Activated naive CD8-positive, alpha-beta T cell treated with anti-CD3 and anti-CD28 coated beads, Interleukin-2, amount 10 ng/mL, durations not matched to agents 7 days and 5 days (primary cell): ENCODE results near the gene CREB5. TPM values are rescaled to one million over a fixed set of nuclear protein-coding genes. Genes with fewer than 3 reads are reported as not detected.
A peak's percentile ranks its signal among the peaks of the same experiment; 100 is the strongest.

Experiments
- ATAC-seq: fragments of 150-1000 bp; cut with Tn5 transposase; one replicate; pipeline ENCODE4 v1.10.0; 2021; ENCODE audit warnings: low read depth, moderate library complexity
- POLR2A ChIA-PET: fragments of 350-600 bp; sonication (Branson Sonifier 250); formaldehyde crosslinking; loops from one replicate; lab custom pipeline; 2021; ENCODE audit warnings: antibody characterized with exemption; lab: Charles Lee
- DNase-seq: peaks from one replicate; pipeline ENCODE4 v3.0.0; 2021
- H3K27ac Mint-ChIP-seq: one replicate; pipeline ENCODE4 v1.8.0; 2022; ENCODE audit warnings: mild to moderate bottlenecking, mixed read lengths
- H3K27me3 Mint-ChIP-seq: one replicate; pipeline ENCODE4 v1.8.0; 2022; ENCODE audit warnings: mild to moderate bottlenecking, moderate library complexity, mixed read lengths
- H3K36me3 Mint-ChIP-seq: one replicate; pipeline ENCODE4 v1.8.0; 2021; ENCODE audit warnings: mild to moderate bottlenecking, mixed read lengths
- H3K4me1 Mint-ChIP-seq: one replicate; pipeline ENCODE4 v1.8.0; 2021; ENCODE audit warnings: mixed read lengths
- H3K4me3 Mint-ChIP-seq: one replicate; pipeline ENCODE4 v1.8.0; 2022; ENCODE audit warnings: mild to moderate bottlenecking, moderate library complexity, mixed read lengths
- H3K9me3 Mint-ChIP-seq: one replicate; pipeline ENCODE4 v1.8.0; 2021; ENCODE audit warnings: mixed read lengths
- total RNA-seq, 2 experiments: library from RNA; stranded (reverse); gene quantifications; one replicate each; pipeline ENCODE4 v1.2.3, GENCODE V29; 2021

CREB5 gene
- total RNA-seq, 2 experiments from 2014 or later: not detected

DNA sequence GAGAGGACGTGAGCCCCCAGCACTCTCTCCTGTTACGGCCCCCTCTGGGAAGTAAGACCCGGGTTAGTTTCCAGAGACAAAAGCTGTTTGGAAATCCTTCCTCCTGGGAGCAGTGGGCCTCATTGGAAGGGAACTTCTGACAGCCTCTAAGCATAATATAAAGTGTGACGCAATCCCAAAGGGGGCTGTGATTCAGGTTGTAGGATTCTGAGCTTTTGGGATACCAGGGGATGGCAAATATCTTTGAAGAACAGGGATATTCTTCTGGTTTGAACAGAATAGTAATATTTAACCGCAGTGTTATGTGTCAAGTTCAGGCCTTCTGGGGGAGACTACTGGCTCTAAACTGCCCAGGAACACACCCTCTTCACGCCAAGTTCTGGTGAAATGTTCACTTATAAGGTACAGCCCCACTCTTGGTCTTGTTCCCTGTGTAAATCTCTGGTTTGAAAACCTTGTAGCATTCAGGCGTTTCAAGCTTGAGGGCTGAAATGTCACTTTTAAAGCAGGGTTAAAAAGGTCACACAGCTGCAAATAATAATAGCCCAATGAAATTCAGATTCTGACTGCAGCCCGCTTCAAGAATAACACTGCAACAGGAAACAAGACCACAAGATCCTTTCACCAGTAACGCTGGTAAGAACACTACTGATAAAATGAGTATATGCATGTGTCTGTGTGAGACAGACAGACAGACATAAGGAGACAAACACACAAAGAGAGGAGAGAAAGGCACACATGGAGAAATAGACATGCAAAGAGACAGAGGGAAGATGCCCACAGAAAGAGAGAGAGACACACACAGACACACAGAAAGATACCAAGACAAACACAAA is 69.0 kb downstream of the CREB5 start:
- DNase-seq: no peak
- peaks cover 13% of the 10 kb centered on the region for H3K27me3 Mint-ChIP-seq
- no peaks in the 10 kb centered on the region for H3K36me3 Mint-ChIP-seq
- peak; percentile 82 for ATAC-seq
- POLR2A ChIA-PET: no interaction called here
- peak overlapping the region; percentile 40 for H3K27ac Mint-ChIP-seq
- peak overlapping the region; percentile 47 for H3K4me3 Mint-ChIP-seq
- H3K9me3 Mint-ChIP-seq: no peaks in the 10 kb centered on the region
- H3K4me1 Mint-ChIP-seq: peaks cover 6% of the 10 kb centered on the region

DNA sequence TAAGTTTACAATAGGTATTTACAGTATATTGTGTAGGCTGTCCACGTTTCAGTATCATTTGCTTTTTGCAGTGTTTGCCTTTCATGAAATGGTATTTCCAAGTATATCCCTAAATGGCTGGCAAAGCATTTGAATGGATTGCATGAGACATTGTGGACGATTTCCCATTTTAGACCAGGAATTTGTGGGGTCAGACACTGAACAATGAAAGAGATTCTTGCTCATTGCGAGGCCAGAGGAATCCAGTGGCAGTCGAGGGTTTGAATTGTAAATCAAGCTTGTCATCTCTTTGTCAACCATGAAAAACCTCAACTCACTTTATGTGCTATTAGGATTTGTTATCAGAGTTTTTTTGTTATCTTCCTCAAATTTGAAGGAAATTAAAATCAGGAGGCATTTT is 70.8 kb downstream of the CREB5 start:
- POLR2A ChIA-PET: no interaction called here
- no peak overlapping the region for H3K27ac Mint-ChIP-seq
- DNase-seq (no peak), ATAC-seq (no peak)
- peaks cover 6% of the 10 kb centered on the region for H3K4me1 Mint-ChIP-seq
- H3K27me3 Mint-ChIP-seq: peaks cover 12% of the 10 kb centered on the region
- no peaks in the 10 kb centered on the region for H3K36me3 Mint-ChIP-seq
- no peak overlapping the region for H3K4me3 Mint-ChIP-seq
- no peaks in the 10 kb centered on the region for H3K9me3 Mint-ChIP-seq

DNA sequence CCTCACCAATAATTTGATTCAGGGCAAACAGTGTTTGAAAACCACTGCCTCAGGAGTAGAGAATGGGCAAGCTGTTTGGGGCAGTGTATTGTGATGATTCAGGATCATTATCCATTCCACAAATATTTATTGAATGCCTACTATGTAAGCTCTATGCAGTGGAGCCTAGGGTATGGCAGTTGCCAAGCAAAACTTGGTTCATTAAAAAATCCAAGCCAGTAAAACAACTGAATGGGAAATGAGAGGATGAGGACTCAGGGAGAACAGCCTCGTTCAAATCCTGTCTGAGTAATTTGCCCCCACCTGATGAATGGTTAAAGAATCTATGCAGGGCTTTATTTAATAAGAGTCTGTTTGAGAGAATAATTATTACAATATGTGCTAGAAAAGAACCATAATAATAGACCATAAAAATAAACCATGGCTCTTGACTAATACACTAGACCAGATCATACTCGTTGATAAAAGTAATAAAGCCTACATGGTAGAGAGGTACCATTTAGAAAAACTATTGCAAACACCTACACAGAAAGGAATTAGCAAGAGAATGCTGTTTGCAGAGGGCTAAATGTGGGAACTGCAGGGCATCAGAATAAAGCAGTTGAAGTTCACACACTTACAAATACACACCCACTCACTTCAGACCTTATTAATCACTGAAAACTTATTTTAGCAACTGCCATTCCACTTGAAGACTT is 71.7 kb downstream of the CREB5 start:
- DNase-seq (no peak), ATAC-seq (no peak)
- POLR2A ChIA-PET: no interaction called here
- H3K27me3 Mint-ChIP-seq: peaks cover 12% of the 10 kb centered on the region
- H3K9me3 Mint-ChIP-seq: peaks cover 2% of the 10 kb centered on the region
- no peak overlapping the region for H3K4me3 Mint-ChIP-seq
- no peaks in the 10 kb centered on the region for H3K36me3 Mint-ChIP-seq
- peaks cover 6% of the 10 kb centered on the region for H3K4me1 Mint-ChIP-seq
- H3K27ac Mint-ChIP-seq: no peak overlapping the region

DNA sequence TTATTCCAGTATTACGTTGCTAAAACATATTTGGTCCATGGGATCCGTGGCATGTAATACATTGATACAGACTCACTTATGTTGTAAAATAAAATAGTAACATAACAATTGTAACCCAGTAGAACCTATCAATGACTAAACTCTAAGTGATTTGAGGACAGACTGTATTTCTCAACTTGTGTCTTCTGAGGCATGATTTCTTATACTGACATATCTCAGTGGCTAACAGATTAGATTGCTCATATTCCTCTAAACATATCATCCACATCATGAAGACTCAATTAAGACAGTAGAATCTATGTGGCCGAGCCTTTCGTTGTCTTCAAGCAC is 72.3 kb downstream of the CREB5 start:
- ATAC-seq: no peak
- no peak for DNase-seq
- Mint-ChIP-seq H3K4me1 (peaks cover 6% of the 10 kb centered on the region), H3K27ac (no peak overlapping the region), H3K36me3 (no peaks in the 10 kb centered on the region), H3K4me3 (no peak overlapping the region), H3K27me3 (peaks cover 12% of the 10 kb centered on the region), H3K9me3 (peaks cover 2% of the 10 kb centered on the region)
- POLR2A ChIA-PET: no interaction called here

DNA sequence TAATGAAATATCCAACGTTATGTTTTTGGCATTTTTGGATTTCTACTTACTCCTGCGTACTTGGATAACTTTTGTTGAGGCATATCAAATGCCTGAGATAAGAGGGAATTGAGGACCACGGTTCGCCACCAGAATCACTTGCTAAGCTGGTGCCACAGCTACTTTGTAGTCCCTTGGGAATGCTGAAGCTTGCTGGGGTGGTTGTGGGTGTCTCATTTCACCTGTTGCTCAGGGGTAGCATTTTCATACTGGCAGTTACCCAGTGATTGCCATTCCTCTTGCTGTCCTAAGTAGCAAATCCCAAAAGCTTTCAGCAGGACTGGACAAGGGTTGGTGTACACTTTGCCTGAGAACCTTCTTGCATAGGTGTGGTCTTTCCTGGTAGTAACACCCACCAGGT is 75.2 kb downstream of the CREB5 start:
- Mint-ChIP-seq H3K27ac (no peak overlapping the region), H3K9me3 (peaks cover 2% of the 10 kb centered on the region), H3K4me3 (no peak overlapping the region), H3K36me3 (no peaks in the 10 kb centered on the region), H3K27me3 (peaks cover 10% of the 10 kb centered on the region), H3K4me1 (no peaks in the 10 kb centered on the region)
- POLR2A ChIA-PET: no interaction called here
- no peak for DNase-seq
- no peak for ATAC-seq

DNA sequence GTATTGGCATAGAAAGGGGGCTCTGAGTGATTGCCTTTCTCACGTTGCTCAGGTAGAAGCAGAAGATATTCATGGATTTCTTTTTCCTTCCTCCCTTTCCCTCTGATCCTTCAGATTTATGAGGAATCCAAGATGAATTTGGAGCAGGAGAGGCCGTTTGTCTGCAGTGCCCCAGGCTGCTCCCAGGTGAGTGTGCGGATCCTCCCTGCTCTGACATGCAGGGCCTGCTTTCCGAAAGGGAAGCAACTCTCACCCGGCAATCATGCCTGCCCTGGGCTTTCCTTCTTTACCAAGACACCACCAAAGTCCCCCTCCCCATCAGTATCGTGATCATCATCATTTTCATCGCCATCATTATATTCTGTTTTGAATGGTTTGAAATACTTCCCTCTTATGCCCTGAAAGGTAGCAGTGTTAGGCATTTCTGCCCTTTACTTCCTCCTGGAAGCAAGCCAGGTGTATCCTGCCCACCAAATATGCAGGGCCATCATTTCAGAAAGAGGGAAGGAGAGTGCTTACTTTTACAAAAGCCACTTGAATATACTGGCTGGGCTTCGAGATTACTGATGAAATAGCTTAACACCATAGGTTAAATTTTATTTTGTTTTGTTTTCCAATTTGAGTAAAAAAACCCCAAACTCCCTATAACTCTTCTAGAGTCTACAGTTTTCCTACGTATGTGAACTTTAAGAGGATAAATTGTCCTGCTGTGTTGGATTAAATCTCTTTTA is 75.9 kb downstream of the CREB5 start:
- Mint-ChIP-seq H3K4me1 (no peaks in the 10 kb centered on the region), H3K4me3 (no peak overlapping the region), H3K27ac (no peak overlapping the region)

DNA sequence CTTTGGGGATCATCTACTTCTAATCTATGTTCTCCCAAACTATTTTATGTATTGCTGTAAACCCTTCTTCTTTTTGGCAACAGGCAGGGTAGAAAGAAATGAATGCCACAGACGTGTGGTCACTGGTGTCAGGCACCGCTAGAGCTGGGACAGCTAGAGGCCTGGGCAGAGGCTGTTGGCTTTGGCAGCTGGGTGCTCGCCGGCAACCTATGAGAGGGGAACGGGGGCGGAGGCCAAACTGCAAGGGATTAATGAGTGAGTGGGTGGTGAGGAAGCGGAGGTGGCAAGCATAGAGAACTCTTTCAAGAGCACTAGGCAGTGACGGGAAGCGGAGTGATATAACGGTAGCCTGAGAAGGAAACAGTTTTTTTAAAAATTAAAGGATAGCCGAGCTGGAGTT is 78.5 kb downstream of the CREB5 start:
- POLR2A ChIA-PET: no interaction called here
- DNase-seq: no peak
- Mint-ChIP-seq H3K4me1 (no peaks in the 10 kb centered on the region), H3K27me3 (peaks cover 14% of the 10 kb centered on the region), H3K36me3 (no peaks in the 10 kb centered on the region), H3K27ac (no peak overlapping the region), H3K4me3 (no peak overlapping the region), H3K9me3 (peaks cover 2% of the 10 kb centered on the region)
- ATAC-seq: no peak

More for the DNA sequence above, 75.9 kb downstream of the CREB5 start:
- DNase-seq: no peak
- H3K36me3 Mint-ChIP-seq: no peaks in the 10 kb centered on the region
- no peak for ATAC-seq
- H3K27me3 Mint-ChIP-seq: peaks cover 10% of the 10 kb centered on the region
- peaks cover 2% of the 10 kb centered on the region for H3K9me3 Mint-ChIP-seq
- POLR2A ChIA-PET: no interaction called here

DNA sequence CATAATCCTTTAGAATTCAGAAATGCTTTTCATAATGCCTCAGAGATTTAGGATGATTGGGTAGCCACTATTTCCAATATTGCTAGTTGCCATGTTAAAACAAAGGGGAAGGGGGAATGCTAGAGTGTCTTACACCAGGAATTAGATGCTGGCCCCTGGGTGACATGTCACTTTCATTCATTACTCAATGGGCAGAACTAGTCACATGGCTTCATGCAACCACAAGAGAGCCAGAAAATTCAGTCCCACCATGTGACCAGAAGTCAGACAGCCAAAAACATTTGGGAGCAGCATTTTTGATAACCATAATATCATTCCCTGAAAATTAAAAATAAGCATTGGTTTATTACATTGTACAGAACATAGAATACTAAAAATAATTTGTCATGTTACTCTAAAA is 81.2 kb downstream of the CREB5 start:
- Mint-ChIP-seq H3K36me3 (no peaks in the 10 kb centered on the region), H3K4me1 (no peaks in the 10 kb centered on the region), H3K27ac (no peak overlapping the region), H3K27me3 (peaks cover 23% of the 10 kb centered on the region), H3K9me3 (peaks cover 2% of the 10 kb centered on the region), H3K4me3 (no peak overlapping the region)
- ATAC-seq (no peak), DNase-seq (no peak)
- POLR2A ChIA-PET: no interaction called here

DNA sequence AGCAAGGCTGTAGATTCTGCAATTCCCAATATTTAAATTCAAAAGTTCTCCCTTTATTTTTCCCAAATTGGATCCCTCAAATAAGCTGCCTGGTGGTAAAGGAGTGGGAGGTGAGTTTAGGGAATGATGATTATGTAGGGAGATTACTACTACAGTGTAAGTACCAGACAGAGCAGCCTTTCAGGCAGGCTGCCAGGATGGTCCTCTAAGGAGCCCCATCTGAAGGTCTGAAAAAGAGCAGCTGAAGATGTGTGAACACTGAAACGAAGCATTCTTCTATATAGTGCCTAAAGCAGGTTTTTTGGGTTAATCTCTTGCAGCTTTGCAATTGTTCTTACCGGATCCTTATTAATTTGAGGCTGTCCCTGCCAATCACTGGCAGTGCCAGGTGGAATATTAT is 84.7 kb downstream of the CREB5 start:
- Mint-ChIP-seq H3K4me1 (peaks cover 11% of the 10 kb centered on the region), H3K27me3 (peaks cover 29% of the 10 kb centered on the region), H3K36me3 (no peaks in the 10 kb centered on the region), H3K4me3 (no peak overlapping the region), H3K27ac (no peak overlapping the region), H3K9me3 (no peaks in the 10 kb centered on the region)
- POLR2A ChIA-PET: no interaction called here
- DNase-seq (no peak), ATAC-seq (no peak)

DNA sequence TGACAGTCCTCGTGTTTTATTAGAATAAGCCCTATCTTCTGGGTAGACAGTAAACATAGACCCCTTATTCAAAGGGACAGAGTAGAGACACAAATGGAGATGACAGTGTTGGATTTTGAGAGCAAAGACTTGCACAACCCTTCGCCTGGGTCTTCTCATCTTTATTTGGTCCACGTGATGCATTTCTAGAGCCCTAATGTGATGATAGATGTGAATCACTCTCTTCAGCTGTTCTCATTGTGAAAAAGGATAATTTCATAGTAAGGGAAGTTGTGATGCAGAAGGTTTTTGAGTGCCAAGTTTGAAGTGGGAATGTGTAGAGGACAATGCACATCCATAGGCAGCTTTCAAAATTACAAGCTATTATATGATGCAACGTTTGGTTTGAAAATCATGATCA is 86.3 kb downstream of the CREB5 start:
- H3K36me3 Mint-ChIP-seq: no peaks in the 10 kb centered on the region
- H3K4me3 Mint-ChIP-seq: no peak overlapping the region
- ATAC-seq (no peak), DNase-seq (no peak)
- POLR2A ChIA-PET: no interaction called here
- H3K4me1 Mint-ChIP-seq: peaks cover 11% of the 10 kb centered on the region
- no peaks in the 10 kb centered on the region for H3K9me3 Mint-ChIP-seq
- peaks cover 33% of the 10 kb centered on the region for H3K27me3 Mint-ChIP-seq
- H3K27ac Mint-ChIP-seq: no peak overlapping the region

DNA sequence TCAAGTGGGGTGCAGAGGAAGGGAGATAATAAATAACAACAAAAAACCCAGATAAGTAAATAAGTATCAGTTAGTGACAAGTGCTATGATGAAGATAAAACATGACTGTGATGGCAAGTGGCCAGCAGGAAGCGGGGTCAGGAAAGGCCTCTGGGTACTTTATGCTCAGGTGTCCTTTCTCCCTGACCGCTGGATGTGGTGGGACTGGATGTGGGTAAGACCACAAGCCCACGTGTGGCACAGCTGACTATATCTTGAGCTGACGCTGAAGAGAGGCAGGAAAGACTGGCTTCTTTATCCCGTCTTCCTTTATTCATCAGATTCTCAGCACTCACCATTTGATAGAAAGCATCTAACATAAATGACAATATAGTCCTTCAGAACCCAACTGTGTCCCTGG is 87.8 kb downstream of the CREB5 start:
- no peak overlapping the region for H3K4me3 Mint-ChIP-seq
- ATAC-seq (no peak), DNase-seq (peak; percentile 54)
- peaks cover 11% of the 10 kb centered on the region for H3K4me1 Mint-ChIP-seq
- H3K36me3 Mint-ChIP-seq: no peaks in the 10 kb centered on the region
- H3K27ac Mint-ChIP-seq: no peak overlapping the region
- H3K9me3 Mint-ChIP-seq: no peaks in the 10 kb centered on the region
- POLR2A ChIA-PET: no interaction called here
- H3K27me3 Mint-ChIP-seq: peaks cover 27% of the 10 kb centered on the region

DNA sequence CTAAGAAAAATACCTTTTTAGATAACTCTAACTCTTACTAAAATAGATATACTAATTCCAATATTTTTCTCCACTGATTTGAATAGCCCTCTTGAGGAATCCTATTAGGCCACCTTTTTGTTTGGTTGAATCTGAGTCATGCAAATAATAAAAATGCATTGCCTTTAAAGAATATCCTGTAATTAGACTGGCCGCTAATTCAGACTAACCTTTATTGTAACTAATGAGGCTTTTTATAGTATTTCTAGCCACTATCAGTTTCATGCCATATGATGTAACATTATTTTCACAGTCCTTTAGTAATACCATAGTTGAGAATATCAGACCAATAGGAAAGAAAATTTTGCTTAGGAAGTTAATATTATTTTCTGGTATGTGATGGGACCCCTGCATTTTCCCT is 90.1 kb downstream of the CREB5 start:
- Mint-ChIP-seq H3K36me3 (no peaks in the 10 kb centered on the region), H3K27me3 (peaks cover 19% of the 10 kb centered on the region), H3K27ac (no peak overlapping the region), H3K4me1 (peaks cover 11% of the 10 kb centered on the region), H3K9me3 (no peaks in the 10 kb centered on the region), H3K4me3 (no peak overlapping the region)
- ATAC-seq: no peak
- DNase-seq: no peak
- POLR2A ChIA-PET: no interaction called here

DNA sequence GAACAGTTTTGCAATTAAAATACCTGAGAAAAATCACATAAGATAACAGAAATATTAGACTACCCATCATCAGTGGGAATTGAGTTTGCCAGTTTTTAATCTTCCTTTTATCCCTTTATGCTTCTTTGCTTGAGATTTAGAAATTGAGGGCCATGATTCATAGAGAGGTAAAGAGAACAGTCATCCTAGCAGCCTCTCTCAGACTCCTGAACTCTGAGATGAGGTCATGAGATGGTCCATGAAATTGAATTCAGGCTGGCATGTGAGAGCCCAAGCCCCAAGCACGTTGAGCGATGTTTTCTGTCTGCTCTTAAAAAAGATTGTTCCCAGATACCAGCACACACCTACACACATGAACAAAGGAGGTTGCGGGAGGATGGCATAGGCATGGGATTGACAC is 91.1 kb downstream of the CREB5 start:
- no peak for ATAC-seq

More for the DNA sequence above, 91.1 kb downstream of the CREB5 start:
- POLR2A ChIA-PET: no interaction called here
- no peaks in the 10 kb centered on the region for H3K36me3 Mint-ChIP-seq
- peaks cover 17% of the 10 kb centered on the region for H3K27me3 Mint-ChIP-seq
- no peak overlapping the region for H3K4me3 Mint-ChIP-seq
- H3K27ac Mint-ChIP-seq: no peak overlapping the region
- no peaks in the 10 kb centered on the region for H3K9me3 Mint-ChIP-seq
- DNase-seq: no peak
- H3K4me1 Mint-ChIP-seq: peaks cover 11% of the 10 kb centered on the region
